VCaP (cell line): Measurements from ENCODE around the gene USH2A.

ENCODE experiments used
- H3K27ac ChIP-seq: fragments of 450-650 bp; 2 replicates; pipeline ENCODE4 v1.5.1; 2017
- TF ChIP-seq, protein P1 (sequence below): fragments of 450-650 bp; conservative IDR thresholded peaks from 2 replicates; pipeline ENCODE4 v1.5.1; 2017; ENCODE audit warnings: mild to moderate bottlenecking, moderate library complexity

The USH2A gene, protein sequence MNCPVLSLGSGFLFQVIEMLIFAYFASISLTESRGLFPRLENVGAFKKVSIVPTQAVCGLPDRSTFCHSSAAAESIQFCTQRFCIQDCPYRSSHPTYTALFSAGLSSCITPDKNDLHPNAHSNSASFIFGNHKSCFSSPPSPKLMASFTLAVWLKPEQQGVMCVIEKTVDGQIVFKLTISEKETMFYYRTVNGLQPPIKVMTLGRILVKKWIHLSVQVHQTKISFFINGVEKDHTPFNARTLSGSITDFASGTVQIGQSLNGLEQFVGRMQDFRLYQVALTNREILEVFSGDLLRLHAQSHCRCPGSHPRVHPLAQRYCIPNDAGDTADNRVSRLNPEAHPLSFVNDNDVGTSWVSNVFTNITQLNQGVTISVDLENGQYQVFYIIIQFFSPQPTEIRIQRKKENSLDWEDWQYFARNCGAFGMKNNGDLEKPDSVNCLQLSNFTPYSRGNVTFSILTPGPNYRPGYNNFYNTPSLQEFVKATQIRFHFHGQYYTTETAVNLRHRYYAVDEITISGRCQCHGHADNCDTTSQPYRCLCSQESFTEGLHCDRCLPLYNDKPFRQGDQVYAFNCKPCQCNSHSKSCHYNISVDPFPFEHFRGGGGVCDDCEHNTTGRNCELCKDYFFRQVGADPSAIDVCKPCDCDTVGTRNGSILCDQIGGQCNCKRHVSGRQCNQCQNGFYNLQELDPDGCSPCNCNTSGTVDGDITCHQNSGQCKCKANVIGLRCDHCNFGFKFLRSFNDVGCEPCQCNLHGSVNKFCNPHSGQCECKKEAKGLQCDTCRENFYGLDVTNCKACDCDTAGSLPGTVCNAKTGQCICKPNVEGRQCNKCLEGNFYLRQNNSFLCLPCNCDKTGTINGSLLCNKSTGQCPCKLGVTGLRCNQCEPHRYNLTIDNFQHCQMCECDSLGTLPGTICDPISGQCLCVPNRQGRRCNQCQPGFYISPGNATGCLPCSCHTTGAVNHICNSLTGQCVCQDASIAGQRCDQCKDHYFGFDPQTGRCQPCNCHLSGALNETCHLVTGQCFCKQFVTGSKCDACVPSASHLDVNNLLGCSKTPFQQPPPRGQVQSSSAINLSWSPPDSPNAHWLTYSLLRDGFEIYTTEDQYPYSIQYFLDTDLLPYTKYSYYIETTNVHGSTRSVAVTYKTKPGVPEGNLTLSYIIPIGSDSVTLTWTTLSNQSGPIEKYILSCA (N-terminal part only)

DNA sequence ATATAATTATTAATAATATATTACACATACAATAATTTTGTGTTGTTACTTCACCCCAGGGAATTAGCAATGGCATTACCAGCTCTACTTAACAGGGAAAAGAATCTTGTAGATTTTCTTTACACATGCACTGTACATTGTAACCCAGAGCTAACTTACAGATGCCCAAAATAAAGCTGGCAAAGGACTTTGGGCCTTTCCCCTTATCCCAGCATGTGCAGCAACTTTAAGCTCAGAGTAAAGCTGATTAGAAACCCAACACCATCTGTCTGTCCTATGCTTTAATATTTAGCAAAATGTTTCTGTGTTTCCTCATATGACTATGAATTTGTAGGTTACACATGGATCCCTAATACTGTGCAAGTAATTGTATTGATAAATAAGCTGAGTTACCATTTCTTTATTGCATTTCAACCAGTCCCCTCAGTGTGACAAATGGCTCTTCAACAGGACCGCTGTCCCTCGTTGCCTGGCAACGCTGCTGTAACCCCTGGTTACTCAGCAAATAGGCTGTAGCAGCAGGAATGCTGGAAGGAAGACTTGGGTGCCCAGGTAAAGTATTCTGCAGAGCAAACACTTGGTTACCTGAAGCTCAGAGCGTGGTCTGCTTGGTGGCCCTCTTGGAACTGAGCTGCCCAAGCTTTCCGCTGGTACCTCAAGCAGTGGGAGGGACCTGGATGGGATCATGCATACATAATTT lies at the start of gene USH2A:
Gene USH2A (minus strand): TSS at position 628 of the 700 bp plus-strand sequence. CDS start 1,112 bp downstream, outside the sequence.
- TF ChIP-seq, protein P1, sequence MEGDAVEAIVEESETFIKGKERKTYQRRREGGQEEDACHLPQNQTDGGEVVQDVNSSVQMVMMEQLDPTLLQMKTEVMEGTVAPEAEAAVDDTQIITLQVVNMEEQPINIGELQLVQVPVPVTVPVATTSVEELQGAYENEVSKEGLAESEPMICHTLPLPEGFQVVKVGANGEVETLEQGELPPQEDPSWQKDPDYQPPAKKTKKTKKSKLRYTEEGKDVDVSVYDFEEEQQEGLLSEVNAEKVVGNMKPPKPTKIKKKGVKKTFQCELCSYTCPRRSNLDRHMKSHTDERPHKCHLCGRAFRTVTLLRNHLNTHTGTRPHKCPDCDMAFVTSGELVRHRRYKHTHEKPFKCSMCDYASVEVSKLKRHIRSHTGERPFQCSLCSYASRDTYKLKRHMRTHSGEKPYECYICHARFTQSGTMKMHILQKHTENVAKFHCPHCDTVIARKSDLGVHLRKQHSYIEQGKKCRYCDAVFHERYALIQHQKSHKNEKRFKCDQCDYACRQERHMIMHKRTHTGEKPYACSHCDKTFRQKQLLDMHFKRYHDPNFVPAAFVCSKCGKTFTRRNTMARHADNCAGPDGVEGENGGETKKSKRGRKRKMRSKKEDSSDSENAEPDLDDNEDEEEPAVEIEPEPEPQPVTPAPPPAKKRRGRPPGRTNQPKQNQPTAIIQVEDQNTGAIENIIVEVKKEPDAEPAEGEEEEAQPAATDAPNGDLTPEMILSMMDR = no peak
- no peak within 1 kb of the TSS for H3K27ac ChIP-seq

DNA sequence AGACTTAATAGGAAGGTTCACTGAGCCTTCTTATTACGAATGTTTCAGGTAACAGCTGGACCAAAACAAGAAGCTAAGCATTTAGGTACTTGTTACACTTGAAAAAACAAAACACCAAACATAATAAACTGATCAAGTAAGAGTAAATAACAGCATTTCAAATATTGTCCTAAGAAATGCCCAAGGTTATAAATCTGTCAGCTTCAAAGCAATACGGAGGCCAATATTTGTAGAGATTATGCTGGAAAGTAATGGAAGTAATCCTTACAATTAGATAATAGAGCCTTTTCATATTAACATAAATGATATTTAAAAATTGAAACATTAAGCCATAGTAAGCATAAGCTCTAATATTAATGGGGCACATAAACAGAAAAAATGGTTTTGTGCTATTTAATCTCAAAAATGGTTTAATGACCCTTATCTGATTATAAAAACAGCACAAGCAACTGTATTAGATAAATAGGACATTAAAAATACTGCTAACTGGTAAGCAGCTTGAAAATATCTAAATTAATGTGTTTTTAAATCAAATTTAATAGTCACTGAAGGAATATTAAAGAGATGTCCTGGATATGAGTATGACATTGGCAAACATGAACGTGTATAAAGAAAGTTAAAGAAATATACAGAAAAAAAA lies 43.0 kb upstream of the USH2A start:
- TF ChIP-seq, protein P1 = no peak
- no peak overlapping the region for H3K27ac ChIP-seq

DNA sequence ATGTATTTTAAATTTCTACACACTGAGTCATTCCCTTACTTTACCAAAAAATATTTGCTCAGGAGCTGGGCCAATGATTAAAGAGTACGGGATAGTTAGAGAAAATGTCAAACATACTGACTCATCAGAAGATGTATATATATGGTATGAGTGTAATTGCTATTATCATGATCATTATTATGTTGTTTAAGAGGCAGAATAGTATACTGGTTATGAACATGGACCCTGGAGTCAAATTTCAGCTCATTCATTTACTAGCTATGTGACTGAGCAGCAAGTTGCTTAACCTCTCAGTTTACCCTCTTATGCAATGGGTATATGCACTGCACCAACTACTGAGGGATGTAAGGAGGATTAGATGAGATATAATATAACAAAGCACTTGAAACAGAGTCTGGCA lies 41.2 kb upstream of the USH2A start:
- TF ChIP-seq, protein P1 = no peak
- H3K27ac ChIP-seq = no peak overlapping the region

DNA sequence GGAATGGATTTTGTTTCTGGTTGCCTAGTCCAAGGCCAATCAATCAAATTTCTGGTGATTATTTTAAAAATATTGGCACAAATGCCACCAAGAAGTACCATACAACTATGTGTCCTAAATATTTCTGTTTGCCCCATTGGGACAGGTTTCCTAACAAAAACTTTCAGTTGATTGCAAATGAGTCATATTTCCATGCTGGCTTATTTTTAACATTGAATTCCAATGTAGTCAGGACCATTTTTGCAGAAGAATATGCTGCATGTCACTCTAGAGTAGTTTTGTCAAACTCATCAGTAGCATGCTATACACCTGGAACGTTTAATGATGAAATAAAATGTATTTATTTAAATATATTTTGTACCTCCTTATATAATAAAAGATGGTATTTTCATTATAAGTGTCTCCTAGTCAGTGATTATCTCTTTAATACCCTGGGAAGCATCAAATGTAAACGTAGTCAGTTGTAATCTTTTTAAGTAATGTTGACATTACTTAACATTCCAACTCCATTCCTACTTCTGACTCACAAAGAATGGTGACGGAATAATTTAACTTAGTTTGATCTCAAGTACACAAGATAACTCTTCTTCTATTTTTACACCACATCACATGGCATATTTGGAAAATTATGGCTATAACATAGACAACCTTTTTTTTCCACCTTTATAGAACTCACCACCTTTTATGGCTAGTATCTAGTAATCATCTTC lies 39.0 kb upstream of the USH2A start:
- TF ChIP-seq, protein P1 = no peak
- H3K27ac ChIP-seq = no peak overlapping the region

DNA sequence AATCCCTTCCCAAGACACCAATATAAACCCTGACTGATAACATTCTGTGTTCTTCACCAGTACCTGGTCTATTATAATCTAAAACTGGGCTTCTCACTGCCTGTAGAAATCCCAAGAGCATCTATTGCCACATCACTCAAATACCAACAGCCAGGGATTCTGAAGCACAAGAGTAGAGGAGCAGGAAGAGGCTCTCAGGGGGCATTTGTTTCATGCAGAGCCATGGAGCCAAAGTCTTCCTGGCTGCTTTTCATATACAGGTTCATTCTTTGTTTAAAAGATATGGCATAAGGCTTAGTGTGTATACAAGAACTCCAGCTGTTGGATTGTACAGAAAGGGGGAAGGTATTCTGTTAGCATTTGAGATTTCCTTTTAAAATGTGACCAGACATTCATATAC lies 38.2 kb upstream of the USH2A start:
- TF ChIP-seq, protein P1 = no peak
- H3K27ac ChIP-seq = no peak overlapping the region

DNA sequence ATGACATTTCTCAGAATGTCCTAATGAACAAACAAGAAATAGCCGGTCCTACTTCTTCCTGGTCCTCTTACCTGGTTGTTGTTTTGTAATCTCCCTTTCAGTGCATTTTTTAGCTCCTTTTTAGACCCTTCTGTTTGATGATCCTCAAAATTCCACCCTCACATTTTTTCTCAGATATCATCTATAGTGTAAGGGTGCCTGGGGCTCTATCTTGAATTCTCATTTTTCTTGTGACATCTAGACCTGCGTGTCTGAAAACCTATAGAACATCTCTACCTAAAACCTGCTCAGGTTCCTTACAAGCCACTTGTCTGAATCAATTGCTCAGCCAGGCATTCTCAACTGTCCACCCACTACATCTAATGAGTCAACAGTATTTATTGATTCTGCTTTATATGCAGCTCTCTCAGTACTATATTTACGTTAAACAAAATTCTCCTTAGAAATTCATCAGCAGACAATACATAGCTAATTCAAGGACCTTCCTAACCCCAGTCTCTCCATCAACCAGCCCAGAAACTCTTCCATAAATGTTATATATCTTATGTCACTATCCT lies 36.5 kb upstream of the USH2A start:
- no peak overlapping the region for H3K27ac ChIP-seq
- TF ChIP-seq, protein P1 = no peak
